GM06990 (cell line): ENCODE results near the gene LAMC2.

ENCODE experiments used
- DNase-seq: peaks from one replicate; pipeline ENCODE4 v3.0.0-alpha.2; 2011; ENCODE audit not compliant: insufficient read length; ENCODE audit errors: extremely low read depth
- H3K27me3 ChIP-seq: replicated peaks from 2 replicates; pipeline ENCODE4 v1.6.0; 2011; ENCODE audit warnings: low read length; ENCODE audit not compliant: control insufficient read depth, insufficient read depth
- H3K36me3 ChIP-seq: 2 replicates; pipeline ENCODE4 v1.5.1; 2011; ENCODE audit warnings: low read length; ENCODE audit not compliant: control insufficient read depth, insufficient read depth
- H3K4me3 ChIP-seq: replicated peaks from 2 replicates; pipeline ENCODE4 v1.5.1; 2011; ENCODE audit warnings: low read depth, mild to moderate bottlenecking, control low read depth, low read length
- CTCF ChIP-seq: IDR thresholded peaks from 2 replicates; pipeline ENCODE4 v1.5.1; 2011; ENCODE audit warnings: low read length, control low read depth, mild to moderate bottlenecking, inconsistent platforms; ENCODE audit not compliant: insufficient read depth, poor library complexity, severe bottlenecking

Gene LAMC2

DNA sequence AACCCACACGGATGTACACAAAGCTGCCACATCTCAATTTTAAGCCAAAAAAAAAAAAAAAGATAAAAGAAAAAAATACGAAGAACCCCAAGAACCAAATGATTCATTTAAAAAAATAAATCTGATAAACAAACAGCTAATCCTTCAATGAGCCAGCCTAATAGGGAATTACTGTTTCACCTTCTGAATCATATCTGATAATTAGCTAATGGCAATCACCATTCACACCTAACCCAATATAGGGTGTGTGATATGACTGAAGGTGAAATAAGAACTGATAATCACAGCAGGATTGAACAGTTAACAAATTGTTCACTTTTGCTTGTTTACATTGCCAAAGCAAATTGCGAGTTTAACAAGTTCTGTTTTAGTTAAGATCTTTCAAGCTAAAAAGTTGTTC is 61.4 kb downstream of the LAMC2 start:
- DNase-seq: no peak
- H3K4me3 ChIP-seq: no peak overlapping the region
- no peak for TF ChIP-seq CTCF

DNA sequence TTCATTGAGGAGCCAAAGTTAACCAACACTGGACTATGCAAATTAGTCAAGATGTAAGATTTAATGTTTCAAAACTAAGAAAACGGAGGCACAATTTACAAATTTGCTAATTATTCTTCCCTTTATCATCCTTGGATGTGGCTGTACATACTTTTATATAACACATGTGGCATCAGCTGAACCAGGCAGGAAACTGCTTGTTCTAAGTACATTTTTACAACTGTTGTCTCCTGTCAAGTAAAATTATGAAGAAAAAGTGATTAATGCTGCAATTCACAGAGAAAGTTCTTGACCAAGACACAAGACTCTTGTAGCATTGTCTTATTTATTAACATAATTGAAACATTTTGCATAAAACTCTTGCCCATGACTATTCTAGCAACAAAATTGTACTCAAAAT is 61.9 kb downstream of the LAMC2 start:
- DNase-seq: no peak
- no peak for TF ChIP-seq CTCF
- H3K27me3 ChIP-seq: no peaks in the 10 kb centered on the region

More for the DNA sequence above, 61.4 kb downstream of the LAMC2 start:
- Histone ChIP-seq H3K36me3 (no peaks in the 10 kb centered on the region), H3K27me3 (no peaks in the 10 kb centered on the region)

DNA sequence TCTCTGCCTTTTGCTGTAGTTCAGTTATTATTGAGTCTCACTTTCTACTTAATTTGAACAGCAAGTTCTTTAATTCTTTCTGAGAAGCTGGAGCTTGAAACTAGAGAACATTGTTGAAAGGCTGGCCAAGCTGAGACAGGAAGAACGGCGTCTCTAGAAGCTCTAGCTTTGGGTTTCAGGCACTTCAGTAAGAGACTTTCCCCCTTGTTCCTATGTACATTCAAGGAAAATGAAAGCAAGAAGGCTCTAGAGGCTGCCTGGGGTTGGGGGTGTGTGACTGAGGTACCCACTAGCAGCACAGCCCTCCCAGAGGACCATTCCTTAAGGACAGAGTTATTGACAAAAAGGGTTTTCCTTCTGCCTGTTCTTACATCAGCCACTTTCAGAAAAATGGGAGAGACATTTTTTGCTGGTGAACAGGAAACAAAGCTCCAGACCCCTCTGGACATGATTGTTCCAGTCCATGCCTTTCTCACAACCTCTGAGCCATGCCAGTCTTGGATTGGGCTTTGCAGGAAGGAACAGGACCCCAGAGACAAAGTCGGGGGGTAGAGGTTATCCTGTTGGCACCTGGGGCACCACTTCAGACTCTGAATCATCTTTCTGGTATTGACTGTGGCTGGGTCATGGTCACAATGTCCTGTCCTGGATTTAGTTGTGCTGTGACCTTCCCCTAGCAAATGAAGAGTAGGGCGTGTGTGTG is 63.1 kb downstream of the LAMC2 start:
- no peak overlapping the region for H3K4me3 ChIP-seq
- no peaks in the 10 kb centered on the region for H3K27me3 ChIP-seq
- no peak for TF ChIP-seq CTCF
- no peaks in the 10 kb centered on the region for H3K36me3 ChIP-seq
- DNase-seq: no peak

More for the DNA sequence above, 61.9 kb downstream of the LAMC2 start:
- no peak overlapping the region for H3K4me3 ChIP-seq
- no peaks in the 10 kb centered on the region for H3K36me3 ChIP-seq

DNA sequence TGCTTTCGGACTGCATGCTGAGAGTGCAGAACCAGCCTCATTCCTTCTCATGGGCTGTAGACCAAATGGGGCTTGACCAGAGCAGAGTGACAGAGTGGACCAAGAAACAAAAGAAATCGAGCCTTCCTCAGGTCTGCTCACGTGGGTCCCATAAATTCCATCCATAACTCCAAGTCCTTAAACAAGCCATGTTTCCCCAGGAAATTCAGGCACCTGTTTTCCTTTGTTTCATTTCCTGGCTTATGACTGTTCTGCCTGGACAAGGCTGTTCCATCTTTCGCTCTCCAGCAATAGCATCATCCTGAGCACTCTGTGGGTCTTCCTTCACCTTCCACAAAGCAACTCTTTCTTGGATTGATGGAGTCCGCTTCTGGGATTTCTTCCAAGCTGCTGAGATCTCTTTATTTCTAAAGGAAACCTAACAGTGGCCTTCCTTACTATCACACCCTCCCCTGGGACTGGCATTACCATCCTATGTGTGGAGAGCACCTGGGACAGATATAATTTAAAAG is 63.9 kb downstream of the LAMC2 start:
- DNase-seq: no peak
- H3K27me3 ChIP-seq: no peaks in the 10 kb centered on the region
- H3K36me3 ChIP-seq: no peaks in the 10 kb centered on the region
- H3K4me3 ChIP-seq: no peak overlapping the region
- TF ChIP-seq CTCF: no peak

DNA sequence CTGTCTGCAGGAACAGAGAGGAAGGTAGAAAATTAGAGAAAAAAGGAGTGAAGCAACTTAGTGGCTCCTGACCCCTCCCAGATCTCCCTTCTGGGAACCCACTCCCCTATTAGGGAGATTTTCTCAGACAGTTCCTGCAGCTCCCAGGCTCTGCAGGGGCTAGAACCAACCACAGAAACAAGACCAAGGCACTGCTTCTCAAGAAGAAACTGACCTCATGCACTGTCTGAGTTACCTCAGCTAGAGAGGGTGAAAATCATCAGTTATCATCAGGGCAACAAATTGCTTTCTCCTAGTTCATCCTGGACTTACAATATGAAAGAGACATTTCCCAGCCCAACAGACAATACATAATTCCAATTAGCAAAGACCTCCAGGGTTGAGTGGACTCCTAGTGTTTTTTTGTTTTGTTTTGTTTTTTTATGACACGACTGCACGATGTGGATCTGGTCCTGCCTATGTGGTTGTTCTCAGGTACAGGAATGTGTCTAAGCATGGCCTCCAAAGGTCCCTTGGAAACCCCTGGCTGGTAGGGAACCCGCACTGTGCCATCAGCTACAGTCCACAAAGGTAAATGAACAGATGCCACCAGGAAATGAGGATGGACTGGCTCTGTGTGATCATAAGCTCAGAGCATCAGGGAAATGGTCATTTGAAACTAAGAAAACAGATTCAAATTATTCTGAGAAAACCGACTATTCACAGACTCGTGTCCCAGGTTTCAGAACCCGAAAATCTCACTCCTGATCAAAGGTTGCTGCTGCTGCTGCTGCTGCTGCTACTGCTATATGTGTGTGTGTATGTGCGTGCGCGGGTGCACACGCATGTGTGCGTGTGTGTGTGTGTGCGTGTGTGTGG is 65.3 kb downstream of the LAMC2 start:
- no peak for DNase-seq
- no peak overlapping the region for H3K4me3 ChIP-seq
- TF ChIP-seq CTCF: no peak
- H3K36me3 ChIP-seq: no peaks in the 10 kb centered on the region
- H3K27me3 ChIP-seq: no peaks in the 10 kb centered on the region
